Upper lobe of left lung (tissue), 4 donors: ENCODE measurements around the gene RIMBP2.

ENCODE experiments used
- POLR2A ChIP-seq, 4 donors: fragments of 450-650 bp; IDR thresholded peaks; one replicate each; pipeline ENCODE4 v1.5.1; 2016 to 2017; ENCODE audit warnings: antibody characterized with exemption in 4 of 4, mild to moderate bottlenecking in 2 of 4
- TF ChIP-seq, protein P1 (sequence below), 6 experiments: fragments of 450-650 bp in 4 of 6; fragments of 200-600 bp in 2 of 6; sonication (generic) in 2 of 6; IDR thresholded peaks; one replicate each; pipeline ENCODE4 v1.5.1; 2016 to 2019; ENCODE audit warnings: antibody characterized with exemption in 6 of 6

DNA sequence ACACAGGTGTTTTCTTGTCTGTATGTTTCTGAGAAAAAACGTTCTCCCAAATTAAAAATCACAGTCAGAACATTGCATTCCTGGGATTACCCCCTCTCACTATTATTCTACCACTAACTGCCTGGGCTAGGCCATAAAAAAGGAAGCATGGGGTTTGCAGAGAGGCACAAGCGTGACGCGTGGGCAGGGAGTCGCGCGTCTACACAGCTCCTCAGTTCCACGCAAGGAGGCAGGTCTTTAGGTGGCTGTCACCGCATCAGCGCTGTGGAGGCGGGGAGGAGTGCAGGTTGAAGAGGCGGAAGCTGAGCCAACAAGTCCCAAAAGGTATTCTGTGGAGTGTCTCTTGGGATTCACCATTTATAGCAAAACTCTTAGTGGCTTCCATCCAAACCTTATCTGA, 109.9 kb downstream of the RIMBP2 start:
- TF ChIP-seq, protein P1, sequence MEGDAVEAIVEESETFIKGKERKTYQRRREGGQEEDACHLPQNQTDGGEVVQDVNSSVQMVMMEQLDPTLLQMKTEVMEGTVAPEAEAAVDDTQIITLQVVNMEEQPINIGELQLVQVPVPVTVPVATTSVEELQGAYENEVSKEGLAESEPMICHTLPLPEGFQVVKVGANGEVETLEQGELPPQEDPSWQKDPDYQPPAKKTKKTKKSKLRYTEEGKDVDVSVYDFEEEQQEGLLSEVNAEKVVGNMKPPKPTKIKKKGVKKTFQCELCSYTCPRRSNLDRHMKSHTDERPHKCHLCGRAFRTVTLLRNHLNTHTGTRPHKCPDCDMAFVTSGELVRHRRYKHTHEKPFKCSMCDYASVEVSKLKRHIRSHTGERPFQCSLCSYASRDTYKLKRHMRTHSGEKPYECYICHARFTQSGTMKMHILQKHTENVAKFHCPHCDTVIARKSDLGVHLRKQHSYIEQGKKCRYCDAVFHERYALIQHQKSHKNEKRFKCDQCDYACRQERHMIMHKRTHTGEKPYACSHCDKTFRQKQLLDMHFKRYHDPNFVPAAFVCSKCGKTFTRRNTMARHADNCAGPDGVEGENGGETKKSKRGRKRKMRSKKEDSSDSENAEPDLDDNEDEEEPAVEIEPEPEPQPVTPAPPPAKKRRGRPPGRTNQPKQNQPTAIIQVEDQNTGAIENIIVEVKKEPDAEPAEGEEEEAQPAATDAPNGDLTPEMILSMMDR (IDR thresholded peaks at IDR 0.05) = no peak
- TF ChIP-seq POLR2A (IDR thresholded peaks at IDR 0.05) = no peak
